ENCODE results near the gene RBPMS2.

- TF ChIP-seq ZBTB8A (tag by site-specific recombination; IDR thresholded peaks at IDR 0.05), result no peak
- TF ChIP-seq CTCF (tag by site-specific recombination; IDR thresholded peaks at IDR 0.05), result no peak
- no peak for TF ChIP-seq ZBTB17 (tag by site-specific recombination; IDR thresholded peaks at IDR 0.05)
- TF ChIP-seq OSR2 (tag by site-specific recombination; IDR thresholded peaks at IDR 0.05), result no peak
- TF ChIP-seq ZNF645 (tag by site-specific recombination; IDR thresholded peaks at IDR 0.05), result no peak
- no peak for TF ChIP-seq PRDM4 (tag by site-specific recombination; IDR thresholded peaks at IDR 0.05)
- no peak for TF ChIP-seq ZNF624 (tag by site-specific recombination; IDR thresholded peaks at IDR 0.05)
- no peak for TF ChIP-seq ZNF121 (tag by site-specific recombination; IDR thresholded peaks at IDR 0.05)
- no peak for TF ChIP-seq ZNF510 (tag by site-specific recombination; IDR thresholded peaks at IDR 0.05; ENCODE audit: insufficient replicate concordance)
- no peak for TF ChIP-seq ZNF544 (tag by site-specific recombination; IDR thresholded peaks at IDR 0.05)
Observed at GRCh38 chr15:64701051-64701450, 74.3 kb downstream of the RBPMS2 start.
